Stromal cell of bone marrow (primary cell): ENCODE data around the gene FILIP1.

Source experiments
- DNase-seq: peaks from one replicate; pipeline ENCODE4 v3.0.0-alpha.2; 2012; ENCODE audit warnings: low read depth

FILIP1 gene

DNA sequence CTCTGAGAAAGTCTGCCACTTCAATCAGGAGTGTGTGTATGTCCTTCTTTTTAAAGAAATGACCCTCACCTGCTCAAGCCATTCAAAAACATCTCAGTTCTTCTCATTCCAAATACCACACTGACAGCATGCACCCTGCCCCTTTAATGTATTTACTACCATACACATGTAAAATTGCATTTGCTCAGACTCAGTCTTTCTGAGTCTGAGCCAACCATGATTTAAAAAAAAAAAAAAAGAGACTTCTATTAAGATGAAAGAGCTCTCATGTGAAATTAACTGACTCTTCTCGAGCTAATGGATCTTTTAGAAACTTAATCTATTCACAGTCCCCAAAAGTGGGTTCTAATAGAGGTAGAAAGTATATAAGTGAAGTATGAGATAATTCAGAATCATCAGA lies 1.4 kb upstream of the FILIP1 start:
- no peak for DNase-seq

DNA sequence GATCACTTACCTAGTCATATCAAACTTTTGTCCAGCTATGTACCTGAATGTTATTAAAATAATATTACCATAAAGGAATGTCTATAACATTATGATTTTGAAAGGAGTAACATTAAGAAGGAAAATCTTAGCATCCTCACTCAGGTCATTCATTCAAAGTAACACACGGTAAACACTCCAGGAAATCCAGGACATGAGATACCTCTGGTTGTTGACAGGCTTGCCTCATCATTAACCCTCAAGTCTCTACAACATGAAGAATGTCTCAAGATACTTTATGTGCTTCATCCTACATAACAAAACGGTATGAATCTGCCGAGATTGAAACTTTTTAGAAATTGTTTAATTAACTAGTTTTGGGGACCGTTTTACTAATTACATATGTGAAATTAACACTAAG lies 690 bp upstream of the FILIP1 start:
- DNase-seq, result no peak

DNA sequence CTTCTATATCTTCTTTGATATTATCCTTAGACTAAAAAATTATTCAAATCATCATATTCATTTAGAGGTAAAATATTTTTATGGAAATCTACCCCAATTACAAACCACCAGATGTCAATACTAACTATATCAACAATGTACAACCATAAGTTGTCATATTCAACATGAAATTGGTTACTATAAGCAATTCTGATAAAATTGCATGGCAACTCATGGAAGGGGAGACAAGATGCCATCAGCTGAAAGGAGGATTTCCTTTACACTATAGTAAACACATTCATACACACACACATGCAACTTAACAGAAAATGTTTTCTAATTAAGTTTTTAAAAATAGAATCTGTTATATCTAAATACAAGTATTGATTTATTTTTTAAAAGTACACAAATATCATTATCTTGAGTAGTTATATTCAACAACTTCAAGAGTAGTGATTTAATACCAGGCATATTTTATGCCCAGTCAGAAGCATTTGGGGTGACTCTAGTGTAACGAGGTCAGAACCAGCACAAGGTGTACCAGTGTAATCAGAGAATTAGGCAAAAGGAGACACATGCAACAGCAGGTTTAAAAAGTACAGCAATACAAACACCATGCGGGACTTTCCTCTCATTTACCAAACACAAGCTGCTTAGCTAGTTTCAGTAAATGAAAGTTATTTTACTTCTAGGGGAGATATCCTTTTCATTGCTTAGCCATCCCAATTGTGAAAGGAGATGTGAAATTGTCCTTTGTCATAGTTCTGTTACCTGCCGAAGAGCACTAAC lies 1.0 kb downstream of the FILIP1 start:
- no peak for DNase-seq

DNA sequence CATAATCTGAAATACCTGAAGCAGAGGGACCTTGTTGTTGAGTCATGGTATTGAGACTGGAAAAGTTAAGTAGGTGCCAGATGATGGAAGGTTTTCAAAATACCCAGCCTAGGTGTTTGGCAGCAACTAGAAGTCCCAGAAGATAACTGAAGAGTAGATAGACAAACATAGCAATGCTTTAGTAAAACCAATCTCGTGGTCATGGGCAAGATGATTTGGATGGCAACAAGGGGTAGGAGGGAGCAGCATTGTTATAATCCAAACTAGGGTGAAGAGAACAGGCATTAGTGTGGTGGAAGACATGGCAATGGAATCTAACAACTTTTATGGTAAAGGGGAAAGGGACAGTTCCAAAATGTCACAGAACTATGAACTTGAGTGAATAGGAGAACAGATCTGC lies 2.3 kb downstream of the FILIP1 start:
- DNase-seq, result no peak

DNA sequence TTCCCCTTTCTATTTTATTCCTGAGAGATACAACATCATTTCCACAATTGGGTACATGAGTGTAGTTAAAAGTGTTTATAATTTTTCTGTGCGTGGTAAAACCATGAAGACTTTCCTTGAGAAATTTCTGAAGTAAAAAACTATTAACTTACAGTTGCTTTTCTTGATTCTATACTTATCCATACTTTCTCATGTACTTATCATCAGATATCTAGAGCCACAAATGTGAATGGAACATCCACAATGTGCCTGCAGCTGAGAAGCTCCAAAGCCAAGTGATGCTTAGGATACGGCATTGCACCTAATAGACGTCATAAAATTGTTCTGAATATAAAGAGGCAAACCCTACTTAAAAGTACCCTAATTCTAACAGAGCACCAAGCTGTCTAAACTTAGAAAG lies 2.9 kb downstream of the FILIP1 start:
- DNase-seq, result no peak

DNA sequence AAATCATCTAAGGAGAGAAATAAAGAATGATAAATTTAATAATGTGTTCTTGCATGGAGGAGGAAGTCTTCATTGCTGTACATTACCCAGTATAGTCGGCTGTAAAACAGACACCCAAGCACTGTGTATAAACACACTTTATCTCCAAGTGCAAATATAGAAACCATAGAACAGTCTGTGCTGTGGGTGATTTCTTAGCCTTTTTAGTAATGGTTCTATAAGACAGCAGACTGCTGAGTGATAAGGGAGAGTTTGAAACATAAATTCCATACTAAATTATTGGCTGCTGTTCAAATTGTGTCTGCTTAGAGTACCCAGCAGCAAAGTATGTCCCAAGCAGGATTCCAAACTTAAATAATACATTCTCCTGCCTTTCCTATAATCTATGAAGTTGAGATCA lies 4.6 kb downstream of the FILIP1 start:
- DNase-seq, result no peak

DNA sequence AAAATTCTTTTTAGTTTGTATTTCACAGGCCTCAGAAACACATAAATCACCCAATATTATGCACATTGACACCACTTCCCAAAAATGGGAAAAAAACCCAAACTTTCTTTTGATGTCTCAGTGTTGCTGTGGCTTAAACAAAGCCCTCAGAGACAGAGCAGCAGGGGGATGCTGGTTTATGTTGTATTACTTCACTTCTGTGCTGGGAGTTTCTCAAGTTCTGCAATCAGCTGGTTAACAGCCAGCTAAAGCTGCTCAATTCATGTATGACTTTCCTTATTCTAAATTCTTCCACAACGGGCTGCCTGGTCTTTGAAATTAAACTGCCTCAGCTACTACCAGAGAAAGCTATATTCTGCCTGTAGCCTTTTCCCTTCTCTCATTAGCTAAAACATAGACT lies 5.6 kb downstream of the FILIP1 start:
- DNase-seq, result peak; percentile 44

DNA sequence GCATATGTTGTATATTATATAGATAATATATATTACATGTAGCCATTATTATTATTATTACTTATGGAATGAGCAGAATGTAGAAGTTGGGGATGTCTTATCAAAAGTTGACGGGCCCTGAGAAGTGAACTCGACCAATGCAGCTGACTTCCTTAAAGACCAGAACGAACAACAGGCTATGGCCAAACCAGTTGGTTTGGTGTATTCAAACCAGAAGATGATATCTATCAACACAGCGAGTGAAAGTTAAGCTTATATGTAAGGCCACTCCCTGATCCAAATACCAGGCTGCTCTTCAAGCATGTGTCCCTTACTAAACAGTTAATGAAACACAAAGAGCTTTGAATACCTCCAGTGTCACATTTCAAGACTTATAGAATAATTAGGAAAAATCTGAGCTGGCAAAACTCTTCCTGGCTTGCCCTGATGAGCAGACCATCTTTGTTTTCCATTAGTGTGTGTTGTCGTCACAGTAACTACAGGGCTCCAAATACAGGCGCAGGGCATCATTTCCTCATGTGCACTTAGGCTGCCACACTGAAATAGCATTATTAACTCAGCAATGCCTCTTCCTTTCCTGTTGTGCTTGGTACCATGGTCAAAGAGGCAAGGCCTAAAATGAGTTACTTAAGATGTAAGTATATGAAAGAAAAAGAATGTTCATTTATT lies 6.6 kb downstream of the FILIP1 start:
- no peak for DNase-seq

DNA sequence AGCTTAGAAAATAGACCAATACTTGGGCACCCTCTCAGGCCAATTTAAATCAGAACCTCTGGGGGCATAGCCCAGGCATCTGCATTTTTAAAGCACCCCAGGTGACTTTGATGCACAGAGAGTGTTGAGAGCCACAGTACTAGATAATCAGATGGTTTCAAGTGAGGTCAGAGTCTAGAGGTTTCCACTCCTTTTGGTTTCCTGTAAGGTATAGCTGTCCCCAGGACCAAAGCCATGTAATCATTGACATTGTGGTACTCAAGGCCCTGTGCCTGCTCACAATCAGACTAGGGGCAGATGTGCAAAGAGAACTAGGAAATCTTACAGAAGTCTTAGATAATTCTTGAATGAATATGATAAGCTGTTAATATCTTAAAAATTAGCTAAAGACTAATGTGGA lies 9.1 kb downstream of the FILIP1 start:
- DNase-seq, result no peak

DNA sequence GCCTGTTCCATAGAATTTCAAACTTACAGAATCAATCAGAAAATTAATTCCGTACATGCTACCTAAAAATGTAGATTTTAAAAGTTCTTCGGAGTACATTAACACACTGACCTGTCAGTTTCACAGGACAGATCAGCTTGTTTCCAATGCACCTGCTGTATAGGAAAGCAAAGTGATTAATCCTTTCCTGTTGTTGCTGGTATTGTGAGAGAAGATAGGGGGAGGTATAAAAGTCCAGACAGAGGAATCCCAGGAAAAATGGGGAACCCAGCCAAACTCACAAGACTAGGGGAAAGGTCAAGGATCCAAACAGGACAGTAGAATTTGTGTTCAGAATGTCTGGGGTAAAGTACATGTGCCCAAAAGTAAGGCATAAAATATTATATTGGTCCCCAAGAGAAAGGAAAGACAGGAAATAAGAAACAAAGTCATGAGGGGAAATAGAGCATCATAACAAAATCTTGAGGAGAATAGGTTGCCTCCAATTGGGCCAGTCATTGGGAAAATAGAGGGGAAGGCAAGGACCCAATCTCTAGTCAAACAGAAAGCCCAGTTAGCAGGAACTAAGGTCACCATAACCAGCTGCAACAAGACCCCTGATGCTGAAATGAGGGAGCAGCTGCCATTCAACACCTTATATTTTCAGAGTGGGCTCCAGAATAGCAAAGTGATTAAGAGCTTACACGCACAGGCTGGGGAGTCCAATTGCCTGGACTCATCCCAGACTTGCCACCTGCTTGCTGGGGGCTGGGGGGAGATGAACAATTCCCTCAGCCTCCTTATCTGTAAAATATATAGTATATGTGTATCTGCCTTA lies 10.3 kb downstream of the FILIP1 start:
- DNase-seq, result no peak

DNA sequence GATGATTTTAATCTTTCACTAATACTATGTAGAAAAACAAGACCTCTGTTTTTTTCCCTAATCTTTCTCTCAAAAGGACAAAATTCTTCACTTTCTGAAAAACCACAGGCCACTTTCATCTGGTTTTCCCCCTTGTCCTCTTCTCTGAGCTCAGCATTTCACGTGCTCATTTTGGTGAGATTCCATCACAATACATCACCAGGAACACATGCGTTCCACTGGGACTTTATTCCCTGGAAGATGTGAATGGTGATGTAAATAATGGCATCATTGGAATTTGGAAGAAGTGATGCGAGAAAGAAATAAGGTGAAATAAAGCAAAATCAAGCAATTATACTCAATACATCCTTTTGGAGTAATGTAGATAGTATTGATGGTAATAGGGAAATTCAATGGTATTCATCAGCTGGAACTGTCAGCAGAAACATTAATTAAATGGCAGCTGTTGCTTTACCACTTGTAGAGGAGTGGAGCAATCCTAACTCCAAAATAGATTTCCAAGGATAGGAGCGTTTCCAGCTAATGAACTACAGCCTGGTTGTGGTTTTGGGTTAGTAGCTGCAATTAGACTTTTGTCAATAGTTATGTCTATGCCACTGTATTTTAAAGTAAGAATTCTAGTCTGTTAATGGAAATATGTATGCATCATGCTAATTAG lies 11.5 kb downstream of the FILIP1 start:
- peak; percentile 55 for DNase-seq

DNA sequence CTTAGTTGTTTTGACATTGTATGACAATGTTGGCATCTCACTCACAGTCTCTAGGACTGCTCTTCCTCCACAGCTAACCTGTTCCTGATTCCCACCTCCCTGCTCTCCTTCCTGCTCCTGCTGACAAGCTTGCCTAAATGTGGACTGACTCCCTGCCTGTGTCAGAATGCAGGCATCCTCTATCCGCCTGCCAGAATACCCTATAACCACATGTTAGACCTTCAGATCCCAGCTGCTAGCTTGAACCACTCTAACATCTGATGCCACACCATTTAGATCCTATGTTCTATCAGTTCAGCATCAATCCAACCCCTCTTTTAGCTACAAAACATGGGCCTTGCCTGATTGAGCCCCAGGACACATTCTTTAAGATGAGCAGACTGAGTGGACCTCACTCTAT lies 12.2 kb downstream of the FILIP1 start:
- DNase-seq, result no peak

DNA sequence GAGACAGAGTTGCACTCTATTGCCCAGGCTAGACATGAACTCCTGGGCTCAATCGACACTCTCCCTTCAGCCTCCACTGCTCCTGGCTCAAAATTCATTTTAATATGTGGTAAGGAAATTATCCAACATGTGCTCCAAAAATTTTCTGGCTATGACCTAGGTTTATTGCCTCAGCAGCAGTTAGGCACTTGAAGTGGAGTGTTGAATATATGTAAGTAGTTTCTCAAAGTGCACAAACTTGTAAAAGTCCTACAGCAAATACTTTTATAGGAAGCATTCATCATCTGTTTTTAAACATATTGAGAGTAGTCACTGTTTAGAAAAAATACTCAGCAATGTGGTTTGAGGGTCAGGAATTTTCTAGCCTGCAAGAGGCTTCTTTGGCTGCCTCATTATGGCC lies 13.2 kb downstream of the FILIP1 start:
- no peak for DNase-seq

DNA sequence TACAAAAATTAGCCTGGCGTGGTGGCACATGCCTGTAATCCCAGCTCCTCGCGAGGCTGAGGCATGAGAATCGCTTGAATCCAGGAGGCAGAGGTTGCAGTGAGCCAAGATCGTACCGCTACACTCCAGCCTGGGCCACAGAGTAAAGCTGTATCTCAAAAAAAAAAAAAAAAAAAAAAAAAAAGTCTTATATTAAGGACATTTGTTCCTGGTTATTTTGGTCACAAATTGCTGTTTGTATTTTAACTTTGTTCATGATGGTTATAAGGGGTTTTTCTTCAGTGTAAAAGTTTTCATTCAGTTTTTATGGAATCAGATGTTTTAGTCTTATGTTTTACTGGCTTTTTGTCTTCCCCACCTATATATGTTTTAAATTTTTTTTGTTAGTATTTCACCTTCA lies 13.9 kb downstream of the FILIP1 start:
- no peak for DNase-seq

DNA sequence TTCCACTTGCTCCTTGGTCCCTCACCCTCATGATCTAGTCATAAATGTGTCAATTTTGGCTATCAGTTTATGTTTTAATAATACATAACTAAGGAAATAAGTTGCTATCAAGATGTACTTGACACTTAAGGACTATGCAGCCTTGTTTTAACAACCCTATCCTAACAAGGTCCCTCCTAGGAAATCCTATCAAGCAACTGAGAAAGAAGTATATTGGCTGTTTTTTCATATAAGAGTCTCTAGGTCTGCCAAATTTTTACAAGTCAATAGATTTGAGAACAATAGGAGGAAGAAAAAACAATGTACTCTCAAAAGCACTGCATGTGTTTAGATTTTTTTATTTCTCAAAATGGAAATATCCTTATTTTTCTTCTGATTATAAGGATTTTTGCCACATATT lies 14.7 kb downstream of the FILIP1 start:
- no peak for DNase-seq

DNA sequence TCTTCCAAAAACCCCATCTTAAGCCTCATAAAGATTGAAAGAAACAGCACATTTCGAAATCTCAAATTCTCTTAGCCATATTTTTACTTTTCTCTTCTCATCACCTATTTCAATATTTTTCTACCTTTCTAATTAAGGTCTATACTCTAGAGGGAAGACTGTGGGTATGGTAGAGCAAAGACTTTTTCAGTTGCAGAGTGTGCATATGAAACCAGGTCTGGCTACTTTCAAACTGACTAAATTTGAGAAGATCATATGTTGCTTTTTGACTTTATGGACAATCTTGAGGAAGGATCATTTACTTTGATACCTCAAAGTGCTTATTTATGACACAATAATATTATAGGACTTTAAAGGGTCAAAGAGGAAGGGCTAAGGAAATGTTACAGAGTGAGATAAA lies 20.7 kb downstream of the FILIP1 start:
- DNase-seq, result no peak

DNA sequence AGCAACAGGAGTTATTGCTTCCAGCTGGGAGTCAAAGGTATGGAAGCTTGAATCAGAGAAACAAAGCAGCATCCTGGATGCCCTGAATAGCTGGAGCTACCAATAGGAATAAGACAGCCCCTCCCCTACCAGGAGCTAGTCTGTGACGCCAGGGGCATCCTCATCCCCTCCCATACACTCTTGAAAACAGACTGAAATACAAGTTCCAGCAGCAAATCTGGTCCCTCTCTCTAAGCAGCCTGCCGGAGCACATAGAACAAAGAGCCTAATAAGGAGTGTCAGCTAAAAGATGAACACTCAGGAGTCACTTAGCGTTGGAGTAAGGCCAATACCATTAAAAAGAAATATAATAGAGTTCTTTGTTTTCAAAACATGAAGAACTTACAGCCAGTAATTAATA lies 25.6 kb downstream of the FILIP1 start:
- DNase-seq, result no peak

DNA sequence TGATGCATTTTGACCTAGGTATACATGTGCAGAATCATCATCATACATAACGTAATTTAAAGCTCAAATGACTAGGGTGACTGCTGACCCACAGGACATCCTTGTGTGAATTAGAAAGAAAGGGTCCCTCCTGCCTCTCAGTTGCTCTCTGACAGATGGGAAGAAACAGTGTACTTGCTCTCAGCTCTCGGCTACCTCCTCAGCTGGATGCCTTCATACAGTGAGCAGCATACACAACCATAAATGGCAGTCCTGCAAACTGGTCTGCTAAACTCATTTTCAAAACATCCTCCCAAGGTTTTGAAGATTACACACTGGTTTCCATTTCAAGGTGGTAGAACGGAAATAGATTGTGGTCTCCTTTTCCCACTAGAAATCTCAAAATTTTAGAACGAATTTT lies 26.3 kb downstream of the FILIP1 start:
- DNase-seq, result no peak

DNA sequence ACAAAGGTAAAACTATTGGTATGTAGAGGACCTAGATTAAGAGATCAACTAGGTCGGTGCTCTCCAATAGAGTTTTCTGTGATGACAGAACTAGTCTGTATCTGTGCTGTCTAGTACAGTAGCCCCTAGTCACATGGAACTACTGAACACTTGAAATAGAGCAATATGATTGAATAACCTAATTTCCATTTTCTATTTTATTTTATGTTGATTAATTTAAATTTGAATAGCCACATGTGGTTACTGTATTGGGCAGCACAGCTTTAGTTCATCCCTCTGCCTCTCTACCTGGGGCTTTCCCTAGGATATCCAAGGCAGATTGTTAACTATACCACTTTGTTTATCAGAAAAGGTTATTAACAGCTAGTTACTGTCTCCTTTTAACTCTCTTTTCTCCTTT lies 27.0 kb downstream of the FILIP1 start:
- DNase-seq, result no peak

DNA sequence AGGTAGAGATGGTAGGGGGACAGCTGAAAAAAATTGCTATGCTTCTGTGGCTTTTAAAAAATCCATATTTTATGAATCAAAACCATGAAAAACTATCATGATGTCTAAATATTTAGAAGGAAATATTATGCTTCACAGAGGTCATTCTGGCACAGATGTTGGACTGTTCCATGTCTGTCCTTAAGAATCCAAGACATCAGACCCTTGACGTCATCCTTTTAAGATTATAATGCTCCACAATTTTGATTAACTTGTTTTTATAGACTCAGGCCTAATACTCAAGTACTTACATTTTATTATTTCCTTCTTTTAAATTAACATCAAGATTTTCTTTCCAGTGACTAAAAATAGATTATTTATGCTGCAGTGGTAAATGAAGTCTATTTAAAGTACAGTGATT lies 29.7 kb downstream of the FILIP1 start:
- no peak for DNase-seq

DNA sequence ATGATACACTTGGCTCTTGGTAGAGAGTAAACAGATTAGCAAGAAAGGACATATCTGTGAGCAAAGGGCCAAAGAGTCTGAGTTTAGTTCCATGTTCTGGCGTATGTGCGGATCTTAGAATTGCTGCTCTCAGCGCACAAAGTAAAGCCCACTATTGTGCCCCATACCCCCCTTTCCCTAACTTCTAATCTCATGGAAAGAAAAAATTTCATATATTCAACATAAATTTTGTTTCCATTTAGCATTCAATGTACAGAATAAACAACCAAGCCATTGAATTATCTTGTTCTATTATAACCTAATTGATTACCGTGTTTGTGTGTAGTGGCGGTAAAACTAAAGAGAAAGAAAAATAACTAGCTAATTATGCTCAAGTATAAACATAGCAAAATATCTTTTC lies 30.5 kb downstream of the FILIP1 start:
- no peak for DNase-seq

DNA sequence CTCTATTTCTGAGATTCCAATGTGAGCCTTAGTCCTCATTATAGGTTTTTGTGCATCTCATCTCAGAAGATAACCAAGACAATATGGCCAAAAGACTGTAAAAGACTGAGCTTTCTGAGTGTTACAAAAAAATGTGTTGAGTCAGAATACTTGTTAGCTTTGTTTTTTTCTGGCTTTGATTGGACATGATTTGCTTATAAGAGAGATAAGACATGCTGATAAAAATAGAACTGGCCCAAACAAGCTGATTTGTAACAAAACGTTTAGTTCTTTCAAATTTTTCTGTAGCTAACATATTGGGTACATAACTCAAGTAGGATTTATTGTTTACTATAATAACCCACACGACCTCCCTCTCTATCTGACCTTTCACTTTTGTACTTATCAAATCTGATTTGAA lies 32.9 kb downstream of the FILIP1 start:
- no peak for DNase-seq

DNA sequence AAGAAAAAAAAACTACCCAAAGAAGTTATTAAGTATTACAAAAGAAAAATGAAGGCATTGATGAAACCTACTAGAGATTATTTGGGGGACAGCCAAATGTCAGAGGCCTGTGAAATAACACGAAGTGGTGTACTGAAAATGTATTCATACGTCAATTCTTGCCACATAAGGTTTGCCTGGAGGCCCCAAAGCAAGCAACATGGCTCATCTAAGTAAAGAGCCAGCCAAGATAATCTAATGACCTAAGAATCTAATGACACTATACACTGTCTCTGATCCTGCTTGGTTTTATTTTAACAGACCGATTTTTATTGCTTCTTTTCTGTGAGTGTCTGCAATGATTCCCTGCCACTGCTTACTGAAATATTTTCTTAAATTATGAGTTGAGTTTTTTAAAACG lies 34.7 kb downstream of the FILIP1 start:
- DNase-seq, result peak; percentile 67
